Tibial nerve (tissue), 4 donors: ENCODE data around the gene CDC25A. TPM values are rescaled to one million over a fixed set of nuclear protein-coding genes. Genes with fewer than 3 reads are reported as not detected.

Source experiments
- DNase-seq, 2 donors: peaks; one replicate each; pipeline ENCODE4 v3.0.0-alpha.2; 2019; ENCODE audit warnings: low spot score in 2 of 2
- H3K27ac ChIP-seq, 4 donors: fragments of 200-600 bp; sonication (generic) in 3 of 4; one replicate each; pipeline ENCODE4 v1.5.1; 2017 to 2019; ENCODE audit warnings: mild to moderate bottlenecking in 1 of 4
- H3K27me3 ChIP-seq, 2 donors: fragments of 200-600 bp; sonication (generic) in 1 of 2; one replicate each; pipeline versions ENCODE4 v1.5.1 to v1.6.0; 2017 to 2019
- H3K36me3 ChIP-seq, 3 donors: fragments of 200-600 bp; sonication (generic); one replicate each; pipeline ENCODE4 v1.5.1; 2018 to 2019
- H3K4me1 ChIP-seq, 4 donors: fragments of 200-600 bp; sonication (generic) in 3 of 4; one replicate each; pipeline ENCODE4 v1.5.1; 2017 to 2019
- H3K4me3 ChIP-seq, 4 donors: fragments of 200-600 bp; sonication (generic) in 3 of 4; one replicate each; pipeline ENCODE4 v1.5.1; 2017 to 2019; ENCODE audit warnings: mild to moderate bottlenecking in 1 of 4, moderate library complexity in 1 of 4
- H3K9me3 ChIP-seq, 4 donors: fragments of 200-600 bp; sonication (generic) in 3 of 4; one replicate each; pipeline ENCODE4 v1.5.1; 2017 to 2019
- CTCF ChIP-seq, 5 experiments: fragments of 200-600 bp in 3 of 5; fragments of 450-650 bp in 2 of 5; sonication (generic) in 3 of 5; IDR thresholded peaks; one replicate each; pipeline ENCODE4 v1.5.1; 2016 to 2019; ENCODE audit warnings: antibody characterized with exemption in 5 of 5, mild to moderate bottlenecking in 3 of 5, moderate library complexity in 2 of 5
- EP300 ChIP-seq, 2 donors: sonication (generic); formaldehyde crosslinking; IDR thresholded peaks; one replicate each; pipeline ENCODE4 v1.6.1; 2017; ENCODE audit warnings: antibody characterized with exemption in 2 of 2, mild to moderate bottlenecking in 1 of 2
- POLR2A ChIP-seq, 2 donors: fragments of 450-650 bp; IDR thresholded peaks; one replicate each; pipeline ENCODE4 v1.6.1; 2017; ENCODE audit warnings: antibody characterized with exemption in 2 of 2, mild to moderate bottlenecking in 2 of 2, moderate library complexity in 2 of 2
- WGBS, 2 donors: methylation state at CpG; one replicate each; pipeline ENCODE4 v1.1.5; 2018; 5-methylcytosine and 5-hydroxymethylcytosine counted together
- total RNA-seq, 4 donors: library from RNA; depleted of rRNA; stranded (reverse); fragments of >200 nt; gene quantifications; one replicate each; pipeline ENCODE4 v1.1.0, GENCODE V29; 2016

Gene CDC25A
- total RNA-seq, 4 donors from 2014 or later = 0.44 to 7.1 (median 2.1) TPM; not detected in 1

- H3K36me3 ChIP-seq = no peaks in the 10 kb centered on the region
- H3K27me3 ChIP-seq = no peaks in the 10 kb centered on the region
- no peak for TF ChIP-seq CTCF (IDR thresholded peaks at IDR 0.05)
- no peak for TF ChIP-seq EP300 (IDR thresholded peaks at IDR 0.05)
- TF ChIP-seq POLR2A (IDR thresholded peaks at IDR 0.05) = no peak
- no peak overlapping the region for H3K27ac ChIP-seq
- no peak overlapping the region for H3K4me3 ChIP-seq
- H3K4me1 ChIP-seq = peaks cover 0 to 5% (median 0%) of the 10 kb centered on the region in 4 donors
- no peaks in the 10 kb centered on the region for H3K9me3 ChIP-seq
- DNase-seq = no peak
Observed at GRCh38 chr3:48199117-48199516, 10.9 kb upstream of the CDC25A start.

DNA sequence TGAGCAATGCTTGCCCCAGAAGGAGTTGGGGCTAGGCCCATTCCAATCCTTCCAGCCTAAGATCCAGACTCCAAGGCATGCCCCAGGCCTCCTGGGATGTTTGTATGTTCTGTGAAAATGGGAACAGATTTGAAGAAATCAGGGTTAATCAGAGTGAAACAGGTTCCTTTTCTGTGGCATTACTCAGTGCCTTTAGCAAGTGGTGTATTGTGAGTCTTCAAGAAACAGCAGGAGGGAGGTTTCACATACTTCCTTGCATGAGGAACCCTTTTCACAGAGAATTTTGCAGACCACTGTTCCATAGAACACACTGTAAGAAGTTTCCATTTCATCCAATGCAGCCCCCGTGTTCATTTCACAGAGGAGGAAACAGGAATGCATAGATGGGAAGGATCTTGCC, 8.4 kb upstream of the CDC25A start:
- 73% methylated on average over 1 of the region's 1 CpG for WGBS, 2 donors

DNA sequence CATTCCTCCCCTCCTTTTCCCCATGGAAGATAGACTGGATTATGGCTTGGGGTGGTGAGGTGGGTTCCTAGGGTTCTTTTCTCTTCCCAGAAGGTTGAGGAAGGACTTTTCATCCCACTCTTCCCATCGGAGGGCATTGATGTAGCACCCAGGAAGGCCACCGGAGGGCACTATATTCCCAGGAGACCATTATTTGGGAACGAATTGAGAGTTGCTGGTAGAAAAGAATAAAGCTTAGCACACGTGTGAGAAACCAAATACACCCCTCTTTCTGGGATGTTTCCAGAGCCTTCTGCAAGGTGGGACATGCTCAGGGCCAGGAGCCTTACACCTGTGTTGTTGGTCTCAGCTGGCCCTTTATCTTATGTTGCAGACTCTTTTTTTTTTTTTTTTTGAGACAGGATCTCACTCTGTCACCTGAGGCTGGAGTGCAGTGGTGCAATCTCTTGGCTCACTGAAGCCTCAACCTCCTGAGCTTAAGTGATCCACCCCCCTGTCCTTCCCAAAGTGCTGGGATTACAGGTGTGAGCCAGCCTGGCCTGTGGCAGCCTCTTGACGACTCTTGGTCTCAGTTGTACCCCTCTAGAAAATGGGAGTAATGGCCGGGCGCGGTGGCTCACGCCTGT, 6.3 kb upstream of the CDC25A start:
- Histone ChIP-seq H3K36me3 (no peaks in the 10 kb centered on the region), H3K9me3 (no peaks in the 10 kb centered on the region), H3K4me1 (peaks cover 0 to 5% (median 0%) of the 10 kb centered on the region in 4 donors), H3K27ac (no peak overlapping the region), H3K4me3 (no peak overlapping the region), H3K27me3 (no peaks in the 10 kb centered on the region)
- no peak for TF ChIP-seq EP300 (IDR thresholded peaks at IDR 0.05)
- no peak for TF ChIP-seq POLR2A (IDR thresholded peaks at IDR 0.05)
- peak; percentile 59 to 70 (median 68) for TF ChIP-seq CTCF (IDR thresholded peaks at IDR 0.05)
- 50 to 56% methylated on average over 9 of the region's 9 CpGs for WGBS, 2 donors
- peak; percentile 45 to 71 for DNase-seq

More for the DNA sequence above, 8.4 kb upstream of the CDC25A start:
- Histone ChIP-seq H3K9me3 (no peaks in the 10 kb centered on the region), H3K4me3 (no peak overlapping the region), H3K27ac (no peak overlapping the region), H3K4me1 (peaks cover 0 to 5% (median 0%) of the 10 kb centered on the region in 4 donors), H3K36me3 (no peaks in the 10 kb centered on the region), H3K27me3 (no peaks in the 10 kb centered on the region)
- TF ChIP-seq EP300 (IDR thresholded peaks at IDR 0.05) = no peak
- TF ChIP-seq POLR2A (IDR thresholded peaks at IDR 0.05) = no peak
- no peak for TF ChIP-seq CTCF (IDR thresholded peaks at IDR 0.05)
- no peak for DNase-seq

- Histone ChIP-seq H3K4me1 (peaks cover 0 to 22% (median 8%) of the 10 kb centered on the region in 4 donors), H3K4me3 (no peak overlapping the region), H3K9me3 (no peaks in the 10 kb centered on the region), H3K27me3 (no peaks in the 10 kb centered on the region), H3K27ac (no peak overlapping the region), H3K36me3 (no peaks in the 10 kb centered on the region)
- no peak for DNase-seq
- WGBS, 2 donors = 81 to 82% methylated on average over 3 of the region's 3 CpGs
- TF ChIP-seq CTCF (IDR thresholded peaks at IDR 0.05) (no peak), EP300 (IDR thresholded peaks at IDR 0.05) (no peak), POLR2A (IDR thresholded peaks at IDR 0.05) (no peak)
Observed at GRCh38 chr3:48190911-48191310, 2.7 kb upstream of the CDC25A start.

DNA sequence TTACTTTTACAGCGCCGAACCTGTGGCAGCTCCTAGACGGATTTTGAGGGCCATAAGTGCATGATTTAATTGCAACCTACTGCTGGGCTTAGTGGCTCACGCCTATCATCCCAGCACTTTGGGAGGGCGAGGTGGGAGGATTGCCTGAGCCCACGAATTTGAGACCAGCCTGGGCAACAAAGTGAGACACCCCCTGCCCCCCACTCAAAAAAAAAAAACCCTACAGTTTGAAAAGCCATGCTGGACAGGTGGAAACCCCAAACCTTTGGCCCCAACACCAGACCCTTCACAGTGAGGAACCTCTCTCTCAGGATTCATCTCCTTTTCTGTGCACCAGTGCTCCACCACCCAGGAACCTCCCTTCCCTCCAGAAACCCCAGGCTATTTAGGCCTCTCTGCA, 1.1 kb upstream of the CDC25A start:
- Histone ChIP-seq H3K4me1 (peaks cover 0 to 17% (median 8%) of the 10 kb centered on the region in 4 donors), H3K4me3 (no peak overlapping the region), H3K36me3 (no peaks in the 10 kb centered on the region), H3K27me3 (no peaks in the 10 kb centered on the region), H3K9me3 (no peaks in the 10 kb centered on the region), H3K27ac (peak overlapping the region in 1 of 4 donors; percentile 73)
- WGBS, 2 donors = 90 to 93% methylated on average over 6 of the region's 6 CpGs
- DNase-seq = no peak
- TF ChIP-seq POLR2A (IDR thresholded peaks at IDR 0.05) = no peak
- TF ChIP-seq EP300 (IDR thresholded peaks at IDR 0.05) = no peak
- TF ChIP-seq CTCF (IDR thresholded peaks at IDR 0.05) = no peak
